HepG2 (cell line): Measurements from ENCODE around the gene TRIM9. TPM values are rescaled to one million over a fixed set of nuclear protein-coding genes. Genes with fewer than 3 reads are reported as not detected.

Experiments used
- ATAC-seq: fragments of 200-7000 bp; cut with Tn5 transposase; 3 replicates; pipeline ENCODE4 v1.9.1; 2020; ENCODE audit warnings: mild to moderate bottlenecking, moderate library complexity
- BruUV-seq: library from RNA; stranded (reverse); fragments of 400-500 nt; replicated peaks from 2 replicates; lab custom pipeline; 2021; lab: Mats Ljungman, UMichigan
- CTCF ChIA-PET: fragments of 300-600 bp; formaldehyde crosslinking; extraction: SDS; loops from one replicate; lab custom pipeline; 2021; ENCODE audit warnings: low total read pairs, inconsistent platforms, low intra/inter-chr PET ratio; lab: Yijun Ruan, JAX
- POLR2A ChIA-PET: fragments of 350-600 bp; sonication (Branson Sonifier 250); formaldehyde crosslinking; loops from one replicate; lab custom pipeline; 2020; ENCODE audit warnings: antibody characterized with exemption, inconsistent platforms; lab: Yijun Ruan, JAX
- DNase-seq: peaks from one replicate; pipeline ENCODE4 v3.0.0-alpha.2; 2015; ENCODE audit warnings: low spot score
- FAIRE-seq: peaks from 3 replicates; lab custom pipeline; 2011; peaks lifted over from hg19 to GRCh38; lab: Jason Lieb, UNC
- H2AFZ ChIP-seq: one replicate; pipeline ENCODE4 v1.6.1; 2011; ENCODE audit warnings: low read length, inconsistent platforms
- H3K27ac ChIP-seq: fragments of 300-600 bp; 3 replicates; pipeline ENCODE4 v1.8.0; 2011; ENCODE audit warnings: mixed run types, mild to moderate bottlenecking, mixed read lengths, low read length, inconsistent platforms; ENCODE audit not compliant: insufficient read depth; ENCODE audit errors: extremely low read length
- H3K27me3 ChIP-seq, 2 experiments: fragments of 200-600 bp in 1 of 2; 2 replicates in 1 of 2; 3 replicates in 1 of 2; pipeline versions ENCODE4 v1.6.0 to v1.8.0; 2011; ENCODE audit warnings: low read length in 2 of 2, mild to moderate bottlenecking in 2 of 2, moderate library complexity in 2 of 2, inconsistent platforms in 1 of 2; ENCODE audit not compliant: insufficient read depth in 2 of 2, control insufficient read depth in 1 of 2
- H3K36me3 ChIP-seq, 2 experiments: fragments of 200-600 bp in 1 of 2; replicated peaks in 1 of 2; 2 replicates in 1 of 2; 3 replicates in 1 of 2; pipeline versions ENCODE4 v1.5.1 to v1.8.0; 2011; ENCODE audit warnings: low read length in 2 of 2, inconsistent platforms in 1 of 2; ENCODE audit not compliant: insufficient read depth in 2 of 2, control insufficient read depth in 1 of 2
- H3K4me1 ChIP-seq: 2 replicates; pipeline ENCODE4 v1.5.1; 2012; ENCODE audit warnings: low read length, inconsistent platforms; ENCODE audit not compliant: insufficient read depth
- H3K4me2 ChIP-seq: 2 replicates; pipeline ENCODE4 v1.6.0; 2011; ENCODE audit warnings: low read depth, low read length, inconsistent platforms
- H3K4me3 ChIP-seq, 3 experiments: fragments of 200-600 bp in 1 of 3; sonication (generic), shearing (Covaris generic) in 1 of 3; replicated peaks in 1 of 3; 2 replicates each; pipeline ENCODE4 v1.5.1; 2011 to 2016; ENCODE audit warnings: low read length in 3 of 3, inconsistent platforms in 2 of 3, low read depth in 2 of 3, mild to moderate bottlenecking in 2 of 3, control low read depth in 1 of 3, mixed read lengths in 1 of 3; ENCODE audit not compliant: insufficient read depth in 1 of 3
- H3K79me2 ChIP-seq: one replicate; pipeline ENCODE4 v1.6.1; 2011; ENCODE audit warnings: low read length, inconsistent platforms; ENCODE audit not compliant: insufficient read depth
- H3K9ac ChIP-seq: 2 replicates; pipeline ENCODE4 v1.6.0; 2011; ENCODE audit warnings: mild to moderate bottlenecking, low read depth, low read length, inconsistent platforms; ENCODE audit not compliant: insufficient read depth
- H3K9me3 ChIP-seq: 2 replicates; pipeline ENCODE4 v1.5.1; 2012; ENCODE audit warnings: mild to moderate bottlenecking, low read length
- H4K20me1 ChIP-seq: 2 replicates; pipeline ENCODE4 v1.6.0; 2011; ENCODE audit warnings: inconsistent platforms, mild to moderate bottlenecking, low read length, moderate library complexity; ENCODE audit not compliant: insufficient read depth
- ARID4A ChIP-seq: sonication (generic); formaldehyde crosslinking; IDR thresholded peaks from 2 replicates; pipeline ENCODE4 v1.5.0; 2020; ENCODE audit warnings: mild to moderate bottlenecking, missing genetic modification reagents, borderline replicate concordance
- HNRNPLL ChIP-seq: fragments of 200-400 bp; formaldehyde crosslinking; IDR thresholded peaks from 2 replicates; pipeline ENCODE4 v1.6.1; 2017; ENCODE audit warnings: mild to moderate bottlenecking, low read depth, low read length; ENCODE audit not compliant: poor library complexity, severe bottlenecking
- IKZF5 ChIP-seq: IDR thresholded peaks from 2 replicates; pipeline ENCODE4 v1.6.1; 2018; ENCODE audit warnings: missing genetic modification reagents, mild to moderate bottlenecking, missing compliant biosample characterization
- JUND ChIP-seq: sonication (generic); formaldehyde crosslinking; IDR thresholded peaks from 2 replicates; pipeline ENCODE4 v1.8.0; 2022; ENCODE audit warnings: mild to moderate bottlenecking, missing genetic modification reagents
- KLF16 ChIP-seq, 2 experiments: sonication (generic) in 1 of 2; formaldehyde crosslinking in 1 of 2; IDR thresholded peaks; 2 replicates each; pipeline versions ENCODE4 v1.6.1 to v1.8.0; 2016 to 2023; ENCODE audit warnings: missing genetic modification reagents in 2 of 2, missing compliant biosample characterization in 1 of 2
- MBD4 ChIP-seq: IDR thresholded peaks from 2 replicates; pipeline ENCODE4 v1.6.1; 2012; ENCODE audit warnings: low read length, inconsistent platforms, borderline replicate concordance
- MEF2D ChIP-seq: sonication (generic); formaldehyde crosslinking; IDR thresholded peaks from 2 replicates; pipeline ENCODE4 v1.5.1; 2020; ENCODE audit warnings: mild to moderate bottlenecking, missing genetic modification reagents
- MXD4 ChIP-seq: IDR thresholded peaks from 2 replicates; pipeline ENCODE4 v1.6.1; 2016; ENCODE audit warnings: mild to moderate bottlenecking, missing biosample characterization, missing genetic modification reagents
- NR1H2 ChIP-seq: sonication (generic); formaldehyde crosslinking; IDR thresholded peaks from 2 replicates; pipeline ENCODE4 v1.8.1; 2022; ENCODE audit warnings: low read depth, missing genetic modification reagents, borderline replicate concordance
- RXRB ChIP-seq: IDR thresholded peaks from 2 replicates; pipeline ENCODE4 v1.6.1; 2016; ENCODE audit warnings: borderline replicate concordance, missing genetic modification reagents, missing compliant biosample characterization
- ZFY ChIP-seq: sonication (generic); formaldehyde crosslinking; IDR thresholded peaks from 2 replicates; pipeline ENCODE4 v1.4.0; 2020; ENCODE audit warnings: missing genetic modification reagents
- ZGPAT ChIP-seq: IDR thresholded peaks from 2 replicates; pipeline ENCODE4 v1.6.1; 2016; ENCODE audit warnings: mild to moderate bottlenecking
- ZNF547 ChIP-seq: sonication (generic); formaldehyde crosslinking; IDR thresholded peaks from 2 replicates; pipeline ENCODE4 v1.5.1; 2020; ENCODE audit warnings: mild to moderate bottlenecking, missing genetic modification reagents
- ZNF614 ChIP-seq: IDR thresholded peaks from 2 replicates; pipeline ENCODE4 v1.6.1; 2018; ENCODE audit warnings: missing biosample characterization, missing genetic modification reagents, inconsistent platforms, borderline replicate concordance
- ZNF780A ChIP-seq: sonication (generic); formaldehyde crosslinking; IDR thresholded peaks from 2 replicates; pipeline ENCODE4 v1.8.0; 2022; ENCODE audit warnings: mild to moderate bottlenecking, missing genetic modification reagents, moderate library complexity
- WGBS: methylation state at CpG from one replicate; pipeline ENCODE4 v1.1.6; 2017; ENCODE audit warnings: low lambda C conversion rate; 5-methylcytosine and 5-hydroxymethylcytosine counted together
- in situ Hi-C: cut with HindIII; loops from 2 replicates; pipeline ENCODE4 v1.10.0; 2017; ENCODE audit warnings: low pct_unique_long_range_greater_than_20kb; ENCODE audit not compliant: extremely low pct_ligation_motif_present
- intact Hi-C: fragments of 100-400 bp; cut with micrococcal nuclease; formaldehyde crosslinking; loops from one replicate; pipeline ENCODE4 v1.10.0; 2022; ENCODE audit not compliant: unreplicated experiment
- polyA plus RNA-seq, 8 experiments: library from polyadenylated mRNA; depleted of rRNA in 3 of 8; stranded (reverse) in 7 of 8; unstranded in 1 of 8; fragments of >200 nt; fragmentation: Illumina TruSeq in 4 of 8; extraction: Trizol in 4 of 8; gene quantifications; 2 replicates each; pipeline versions ENCODE4 v1.2.1 to v1.2.3, GENCODE V29; 2011 to 2016; ENCODE audit warnings: low read depth in 4 of 8, missing spikeins in 1 of 8, mixed read lengths in 1 of 8; ENCODE audit not compliant: insufficient read depth in 1 of 8
- total RNA-seq, 5 experiments: library from RNA; depleted of rRNA; stranded (reverse); fragments of >200 nt; fragmentation: Illumina TruSeq; extraction: Trizol; gene quantifications; 2 replicates each; pipeline ENCODE4 v1.2.3, GENCODE V29; 2016; ENCODE audit warnings: low read depth in 1 of 5

Gene TRIM9
- total and polyA plus RNA-seq, 2 of the 13 experiments (the other 11 are each of a cell fraction or from before 2014, with no cell fraction given), result 0.04 to 0.07 TPM

- no peak for TF ChIP-seq ZNF547 (CRISPR knock-in tag)
- no peak for TF ChIP-seq MXD4 (CRISPR knock-in tag)
- no peak for TF ChIP-seq HNRNPLL
- TF ChIP-seq NR1H2 (CRISPR knock-in tag), result no peak
- no peak for TF ChIP-seq MBD4
Observed at GRCh38 chr14:50932592-50933495, 162.1 kb downstream of the TRIM9 start (continued).

- H3K4me1 ChIP-seq, result peaks cover 34% of the 10 kb centered on the region
- DNase-seq (no peak), ATAC-seq (no peak), FAIRE-seq (no peak)
- no TSS peak for BruUV-seq
- peaks cover 20 to 58% of the 10 kb centered on the region in 2 experiments for H3K36me3 ChIP-seq
- H3K27ac ChIP-seq, result no peak overlapping the region
- intact Hi-C loops (no loop called here), in situ Hi-C loops (no loop called here)
- no peaks in the 10 kb centered on the region for H3K9me3 ChIP-seq
- ChIA-PET CTCF (no interaction called here), POLR2A (no interaction called here)
- H3K4me3 ChIP-seq, result no peak overlapping the region
- no peaks in the 10 kb centered on the region for H3K79me2 ChIP-seq
- no peak overlapping the region for H2AFZ ChIP-seq
- H3K9ac ChIP-seq, result no peak overlapping the region
- 100% methylated on average over 1 of the region's 1 CpG for WGBS
- H3K4me2 ChIP-seq, result no peak overlapping the region
- no peaks in the 10 kb centered on the region for H3K27me3 ChIP-seq
- H4K20me1 ChIP-seq, result peaks cover 7% of the 10 kb centered on the region; the same call in 1 of the 2 replicates
- TF ChIP-seq ZGPAT (CRISPR knock-in tag) (no peak), ZNF614 (CRISPR knock-in tag) (no peak), MEF2D (CRISPR knock-in tag) (no peak), RXRB (CRISPR knock-in tag) (no peak), ZFY (CRISPR knock-in tag) (no peak), ZNF780A (CRISPR knock-in tag) (no peak), KLF16 (CRISPR knock-in tag; IDR thresholded peaks at IDR 0.05) (no peak), ARID4A (CRISPR knock-in tag) (no peak), IKZF5 (CRISPR knock-in tag) (no peak), JUND (CRISPR knock-in tag) (no peak)
Observed at GRCh38 chr14:50932156-50932555, 162.7 kb downstream of the TRIM9 start.
